ENCODE data around the gene TAF1C.

DNA sequence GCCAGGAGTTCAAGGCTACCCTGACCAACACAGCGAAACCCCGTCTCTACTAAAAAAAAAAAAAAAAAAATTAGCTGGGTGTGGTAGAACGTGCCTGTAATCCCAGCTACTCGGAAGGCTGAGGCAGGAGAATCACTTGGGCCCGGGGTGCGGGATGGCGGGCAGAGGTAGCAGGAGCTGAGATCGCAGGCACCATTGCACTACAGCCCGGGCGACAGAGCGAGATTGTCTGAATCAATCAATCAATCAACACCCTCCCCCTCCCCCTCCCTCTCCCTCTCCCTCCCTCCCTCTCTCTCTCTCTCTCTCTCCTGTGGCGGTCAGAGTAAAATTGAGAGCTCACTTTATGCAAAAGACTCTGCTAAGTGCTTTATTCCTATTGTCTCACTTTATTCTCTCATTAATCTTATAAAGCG is 43.1 kb downstream of the TAF1C start:
- no peak for TF ChIP-seq POLR2A (IDR thresholded peaks at IDR 0.05)
- TF ChIP-seq, protein P1, sequence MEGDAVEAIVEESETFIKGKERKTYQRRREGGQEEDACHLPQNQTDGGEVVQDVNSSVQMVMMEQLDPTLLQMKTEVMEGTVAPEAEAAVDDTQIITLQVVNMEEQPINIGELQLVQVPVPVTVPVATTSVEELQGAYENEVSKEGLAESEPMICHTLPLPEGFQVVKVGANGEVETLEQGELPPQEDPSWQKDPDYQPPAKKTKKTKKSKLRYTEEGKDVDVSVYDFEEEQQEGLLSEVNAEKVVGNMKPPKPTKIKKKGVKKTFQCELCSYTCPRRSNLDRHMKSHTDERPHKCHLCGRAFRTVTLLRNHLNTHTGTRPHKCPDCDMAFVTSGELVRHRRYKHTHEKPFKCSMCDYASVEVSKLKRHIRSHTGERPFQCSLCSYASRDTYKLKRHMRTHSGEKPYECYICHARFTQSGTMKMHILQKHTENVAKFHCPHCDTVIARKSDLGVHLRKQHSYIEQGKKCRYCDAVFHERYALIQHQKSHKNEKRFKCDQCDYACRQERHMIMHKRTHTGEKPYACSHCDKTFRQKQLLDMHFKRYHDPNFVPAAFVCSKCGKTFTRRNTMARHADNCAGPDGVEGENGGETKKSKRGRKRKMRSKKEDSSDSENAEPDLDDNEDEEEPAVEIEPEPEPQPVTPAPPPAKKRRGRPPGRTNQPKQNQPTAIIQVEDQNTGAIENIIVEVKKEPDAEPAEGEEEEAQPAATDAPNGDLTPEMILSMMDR (IDR thresholded peaks at IDR 0.05): no peak

All from uterus (tissue), 2 donors.